GM19099 (cell line): Measurements from ENCODE around the gene ZNRF3.

Source experiments
- POLR2A ChIP-seq: IDR thresholded peaks from 3 replicates; pipeline ENCODE4 v1.6.1; 2011; ENCODE audit warnings: low read depth; ENCODE audit not compliant: insufficient read length; ENCODE audit errors: extremely low read depth

The ZNRF3 gene

DNA sequence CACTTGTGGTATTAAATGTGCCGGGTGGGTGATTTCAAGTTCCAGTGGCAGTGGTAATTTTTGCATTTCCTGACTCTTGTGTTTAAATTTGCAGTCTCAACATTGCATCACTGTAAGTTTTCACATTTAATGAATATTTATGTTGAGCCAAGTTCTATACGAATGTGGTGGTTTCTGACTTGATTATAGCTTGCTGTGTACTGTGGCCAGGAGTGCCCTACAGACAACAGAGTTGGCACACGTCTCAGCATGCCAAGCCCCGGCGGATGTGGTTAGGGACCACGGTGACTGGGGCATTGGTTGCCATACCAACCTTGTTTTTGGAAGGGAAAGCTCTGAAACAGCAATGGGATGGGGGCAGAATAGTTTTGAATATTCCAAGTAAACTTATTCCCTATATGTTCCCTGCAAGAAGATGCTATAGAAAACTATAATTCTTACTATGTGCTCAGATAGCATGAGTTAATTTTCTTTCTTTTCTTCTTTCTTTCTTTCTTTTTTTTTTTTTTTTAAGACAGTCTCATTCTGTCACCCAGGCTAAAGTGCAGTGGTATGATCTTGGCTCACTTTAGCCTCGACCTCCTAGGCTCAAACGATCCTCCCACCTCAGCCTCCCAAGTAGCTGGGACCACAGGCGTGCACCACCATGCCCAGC lies 16.0 kb downstream of the ZNRF3 start:
- TF ChIP-seq POLR2A, result no peak

- TF ChIP-seq POLR2A, result no peak
Measured at GRCh38 chr22:28900379-28900925, 17.1 kb downstream of the ZNRF3 start.

DNA sequence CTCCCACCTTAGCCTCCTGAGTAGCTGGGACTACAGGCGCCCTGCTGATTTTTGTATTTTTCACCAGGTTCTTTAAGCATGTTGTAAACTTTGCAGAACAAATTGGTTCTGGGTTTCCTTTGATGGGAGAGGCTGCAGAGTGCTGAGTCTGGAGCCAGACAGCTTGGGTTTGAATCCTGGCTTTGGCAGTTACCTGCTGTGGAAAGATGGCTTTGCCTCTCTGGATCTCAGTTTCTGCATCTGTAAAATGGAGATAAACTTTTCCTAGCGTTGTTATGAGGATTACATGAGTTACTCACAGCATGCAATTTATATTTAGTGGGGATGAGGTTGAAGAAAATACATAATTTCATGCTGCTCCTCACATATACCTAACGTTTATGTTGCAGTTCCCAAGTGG lies 19.1 kb downstream of the ZNRF3 start:
- TF ChIP-seq POLR2A, result no peak

GRCh38 chr22:28903080-28903479 lies 19.7 kb downstream of the ZNRF3 start:
- no peak for TF ChIP-seq POLR2A

GRCh38 chr22:28903729-28904128 lies 20.4 kb downstream of the ZNRF3 start:
- TF ChIP-seq POLR2A, result no peak

DNA sequence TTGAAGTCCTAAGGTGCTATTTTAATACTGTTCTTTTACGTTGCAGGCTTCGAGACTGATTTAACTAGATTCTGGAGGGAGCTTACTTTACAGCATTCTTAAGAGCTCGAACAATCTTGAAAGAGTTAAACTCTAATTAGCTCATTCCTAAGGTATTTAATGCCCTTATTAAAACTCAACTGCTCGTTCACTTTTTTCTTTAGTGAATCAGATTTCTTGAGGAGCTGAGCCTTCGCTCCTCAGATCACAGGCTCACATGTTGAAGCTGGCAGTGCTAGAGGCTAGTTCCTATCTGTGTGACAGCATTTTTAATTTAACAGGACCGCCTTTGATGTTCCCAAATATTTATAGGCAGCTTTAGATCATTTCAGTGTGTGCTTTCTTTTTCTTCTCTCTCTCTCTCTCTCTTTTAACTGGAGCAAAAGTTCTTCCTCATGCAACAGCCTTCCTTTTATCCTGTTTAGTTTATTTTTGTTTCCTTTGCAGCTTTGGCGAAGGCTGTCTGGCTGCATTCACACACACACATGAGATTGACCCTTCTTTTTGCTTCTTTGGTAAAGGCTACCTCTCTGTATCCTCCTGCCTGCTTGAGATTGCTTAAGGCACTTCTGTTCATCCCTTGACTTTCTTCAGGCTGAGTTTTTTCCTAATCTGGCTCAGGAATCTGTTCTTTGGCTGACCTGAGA lies 21.0 kb downstream of the ZNRF3 start:
- TF ChIP-seq POLR2A, result no peak

GRCh38 chr22:28905256-28905832 lies 22.0 kb downstream of the ZNRF3 start:
- TF ChIP-seq POLR2A, result no peak

- no peak for TF ChIP-seq POLR2A
Measured at GRCh38 chr22:28906312-28906711, 22.9 kb downstream of the ZNRF3 start.

GRCh38 chr22:28907311-28908008 lies 24.1 kb downstream of the ZNRF3 start:
- TF ChIP-seq POLR2A, result no peak

GRCh38 chr22:28909375-28909774 lies 26.0 kb downstream of the ZNRF3 start:
- no peak for TF ChIP-seq POLR2A

DNA sequence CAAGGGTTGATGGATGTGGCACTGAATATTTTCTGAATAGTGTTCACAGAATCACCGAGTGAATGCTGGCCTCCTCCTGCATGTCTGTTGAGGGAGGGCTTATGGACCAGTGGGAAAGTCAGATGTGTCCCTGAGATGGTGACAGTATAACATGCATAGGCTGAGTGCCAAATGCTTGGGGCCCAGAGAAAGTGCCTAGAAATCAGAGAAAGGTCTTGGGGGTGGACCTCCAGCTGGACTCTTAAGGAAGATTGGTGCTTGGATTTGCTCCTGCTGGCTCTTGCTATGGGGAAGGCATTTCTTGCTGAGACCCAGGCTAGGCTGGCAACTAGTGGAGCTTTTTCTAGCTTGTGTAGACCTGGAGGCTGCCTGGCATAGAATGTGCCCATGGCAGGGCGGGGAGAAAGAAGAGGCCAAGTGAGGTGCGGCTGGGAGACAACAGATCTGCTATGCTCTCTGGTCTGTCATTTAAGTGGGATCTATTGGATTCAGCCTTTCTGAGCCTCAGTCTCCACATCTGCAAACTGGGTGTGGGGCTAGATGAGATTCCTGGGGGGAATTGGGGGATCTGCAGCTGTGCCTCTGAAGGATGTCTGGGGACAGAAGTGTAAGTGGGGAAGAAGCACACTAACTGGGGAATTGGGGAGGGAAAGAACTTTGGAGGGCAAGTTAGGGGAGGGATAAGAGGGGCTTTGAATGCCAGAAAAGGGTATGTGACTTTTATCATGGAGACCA lies 27.4 kb downstream of the ZNRF3 start:
- TF ChIP-seq POLR2A, result no peak

DNA sequence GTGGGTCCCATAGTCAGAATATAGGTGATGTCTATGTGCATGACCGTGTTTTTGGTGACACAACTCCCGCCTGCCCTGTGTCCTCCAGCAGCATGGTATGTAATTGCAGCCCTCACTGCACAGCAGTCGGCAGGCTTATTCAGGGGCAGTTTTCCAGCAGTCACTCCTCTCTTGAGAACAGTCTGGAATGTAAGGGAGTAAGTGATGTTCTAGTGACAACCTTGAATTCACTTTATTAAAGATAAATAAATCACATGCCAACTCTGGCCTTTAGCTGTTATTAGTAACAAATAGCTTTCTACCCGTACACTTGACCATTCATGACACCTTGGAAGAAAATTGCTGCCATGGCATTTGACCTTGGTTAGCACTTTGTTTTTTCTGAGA lies 27.9 kb downstream of the ZNRF3 start:
- no peak for TF ChIP-seq POLR2A

GRCh38 chr22:28911777-28912669 lies 28.7 kb downstream of the ZNRF3 start:
- no peak for TF ChIP-seq POLR2A

- TF ChIP-seq POLR2A, result no peak
Measured at GRCh38 chr22:28914201-28914600, 30.8 kb downstream of the ZNRF3 start.
